ENCODE data around the gene WDR1. TPM values are rescaled to one million over a fixed set of nuclear protein-coding genes. Genes with fewer than 3 reads are reported as not detected.

WDR1 gene
- total RNA-seq, 1 experiment from 2014 or later: 367 TPM

GRCh38 chr4:10033191-10033881 is 83.3 kb downstream of the WDR1 start:
- Histone ChIP-seq H3K14ac (ENCODE audit: insufficient read depth, low read length) (no peak overlapping the region; the same call in 1 of the 2 replicates), H3K27ac (ENCODE audit: insufficient read length, low read depth, low read length) (no peak overlapping the region), H3K23me2 (ENCODE audit: insufficient read length, low read depth, low read length, poor library complexity, severe bottlenecking) (no peaks in the 10 kb centered on the region), H4K5ac (ENCODE audit: insufficient read length, low read depth, low read length) (no peak overlapping the region), H2BK20ac (ENCODE audit: low read depth, low read length, poor library complexity, severe bottlenecking) (no peak overlapping the region), H2BK120ac (ENCODE audit: low read depth, low read length, poor library complexity, severe bottlenecking) (no peak overlapping the region), H3K4me2 (ENCODE audit: insufficient read depth, insufficient read length, low read length) (no peak overlapping the region), H4K8ac (replicated peaks; ENCODE audit: insufficient read length, low read depth, low read length) (no peak overlapping the region), H3K9ac (ENCODE audit: extremely low read depth, insufficient read length, low read length) (no peak overlapping the region), H3T11ph (ENCODE audit: low read length) (no peak overlapping the region), H3K9me3 (ENCODE audit: control insufficient read depth, low read depth, low read length) (no peaks in the 10 kb centered on the region), H2AFZ (ENCODE audit: low read length) (no peak overlapping the region), H4K20me1 (ENCODE audit: control insufficient read depth, insufficient read depth, insufficient read length) (no peaks in the 10 kb centered on the region), H3K18ac (ENCODE audit: insufficient read length, low read depth, low read length) (no peak overlapping the region), H3K79me1 (ENCODE audit: insufficient read depth, low read depth, low read length, poor library complexity, severe bottlenecking) (no peaks in the 10 kb centered on the region), H2BK5ac (ENCODE audit: insufficient read length, low read length) (no peak overlapping the region), H3K27me3 (ENCODE audit: insufficient read depth, low read length) (no peaks in the 10 kb centered on the region), H3K79me2 (ENCODE audit: insufficient read depth, low read length) (no peaks in the 10 kb centered on the region), H2AK5ac (ENCODE audit: insufficient read length, low read length) (no peak overlapping the region), H2BK15ac (ENCODE audit: low read depth, low read length) (no peak overlapping the region), H3K23ac (ENCODE audit: insufficient read length, low read depth, low read length) (no peak overlapping the region), H3K56ac (ENCODE audit: insufficient read length, low read depth, low read length) (no peak overlapping the region), H3K4me1 (ENCODE audit: insufficient read depth, low read length) (no peaks in the 10 kb centered on the region), H4K91ac (ENCODE audit: insufficient read length, low read depth, low read length) (no peak overlapping the region), H3K4ac (ENCODE audit: low read depth, low read length) (no peak overlapping the region), H2BK12ac (ENCODE audit: insufficient read length, low read depth, low read length) (no peak overlapping the region)
- WGBS (ENCODE audit: extremely low coverage, insufficient read length, low lambda C conversion rate): no CpG with 5 or more reads among the region's 18 CpGs
- Mint-ChIP-seq H3K27ac (no peak overlapping the region), H3K4me3 (no peak overlapping the region), H3K27me3 (ENCODE audit: low read depth) (peaks cover 6% of the 10 kb centered on the region), H3K4me1 (peaks cover 17 to 24% of the 10 kb centered on the region in 2 experiments), H3K36me3 (ENCODE audit: insufficient read depth in 1 of 3, low read depth in 3 of 3) (no peaks in the 10 kb centered on the region), H3K9me3 (no peaks in the 10 kb centered on the region)
- no peak for TF ChIP-seq CTCF (conservative IDR thresholded peaks at IDR 0.05)
- no peak for DNase-seq

Data from H9 (cell line).